NCI-H526 treated with DMSO at 0.1 percent for 48 hours (cell line): Measurements from ENCODE around the gene USP36.
"Not testable (repeated sequence)": the region's sequence is repeated elsewhere in the genome, so short reads cannot be mapped to it uniquely, and the experiment has no call there.

Source experiments
- DNase-seq: peaks from one replicate; lab custom pipeline; 2025; lab: John Stamatoyannopoulos, UW

Gene USP36

GRCh38 chr17:78872486-78872885 is 31.9 kb upstream of the USP36 start:
- no peak for DNase-seq

GRCh38 chr17:78870621-78871020 is 30.0 kb upstream of the USP36 start:
- DNase-seq: no peak

GRCh38 chr17:78868391-78868790 is 27.8 kb upstream of the USP36 start:
- DNase-seq: no peak

- DNase-seq: not testable (repeated sequence)
Observed at GRCh38 chr17:78867046-78867445, 26.4 kb upstream of the USP36 start.

- peak; percentile 41 for DNase-seq
Observed at GRCh38 chr17:78865682-78866390, 25.2 kb upstream of the USP36 start.

- DNase-seq: no peak
Observed at GRCh38 chr17:78864117-78864516, 23.5 kb upstream of the USP36 start.

- DNase-seq: no peak
Observed at GRCh38 chr17:78862073-78863023, 21.7 kb upstream of the USP36 start.

GRCh38 chr17:78861229-78861628 is 20.6 kb upstream of the USP36 start:
- DNase-seq: no peak

GRCh38 chr17:78859051-78859450 is 18.4 kb upstream of the USP36 start:
- no peak for DNase-seq

- no peak for DNase-seq
Observed at GRCh38 chr17:78857266-78857665, 16.7 kb upstream of the USP36 start.

GRCh38 chr17:78855561-78856165 is 15.0 kb upstream of the USP36 start:
- DNase-seq: no peak

- DNase-seq: no peak
Observed at GRCh38 chr17:78854508-78854907, 13.9 kb upstream of the USP36 start.

GRCh38 chr17:78853926-78854394 is 13.3 kb upstream of the USP36 start:
- peak; percentile 20 for DNase-seq

GRCh38 chr17:78852709-78853121 is 12.1 kb upstream of the USP36 start:
- no peak for DNase-seq

- DNase-seq: no peak
Observed at GRCh38 chr17:78849026-78849425, 8.4 kb upstream of the USP36 start.

- no peak for DNase-seq
Observed at GRCh38 chr17:78847052-78847451, 6.4 kb upstream of the USP36 start.

GRCh38 chr17:78844301-78845005 is 3.8 kb upstream of the USP36 start:
- no peak for DNase-seq

GRCh38 chr17:78842881-78843565 is 2.4 kb upstream of the USP36 start:
- peak; percentile 17 for DNase-seq

- no peak for DNase-seq
Observed at GRCh38 chr17:78840530-78840779, 159 bp downstream of the USP36 start.

GRCh38 chr17:78839762-78840529 is 668 bp downstream of the USP36 start:
- no peak for DNase-seq

GRCh38 chr17:78839235-78839761 is 1.3 kb downstream of the USP36 start:
- DNase-seq: no peak
